ENCODE measurements around the gene STARD6. TPM values are rescaled to one million over a fixed set of nuclear protein-coding genes. Genes with fewer than 3 reads are reported as not detected.
A peak's percentile ranks its signal among the peaks of the same experiment; 100 is the strongest.
"Not testable (repeated sequence)": the region's sequence is repeated elsewhere in the genome, so short reads cannot be mapped to it uniquely, and the experiment has no call there.

Gene STARD6
- total RNA-seq, 1 donor from 2014 or later, result 0.65 TPM

DNA sequence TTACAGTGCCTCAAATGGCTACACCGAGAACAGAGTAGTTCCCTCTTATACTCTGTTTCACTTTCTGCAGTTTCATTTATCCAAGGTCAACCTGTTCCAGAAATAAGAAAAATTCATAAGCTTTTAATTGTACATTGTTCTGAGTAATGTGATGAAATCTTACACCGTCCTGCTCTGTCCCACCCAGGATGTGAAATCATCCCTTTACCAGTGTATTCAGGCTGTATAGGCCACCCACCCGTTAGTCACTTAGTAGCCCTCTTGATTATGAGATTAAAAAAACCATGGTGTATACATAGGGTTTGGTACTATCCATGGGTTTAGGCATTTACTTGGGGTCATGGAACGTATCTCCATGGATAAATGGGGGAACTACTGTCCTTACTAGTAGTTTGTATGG is 29.8 kb downstream of the STARD6 start:
- no peaks in the 10 kb centered on the region for H3K9me3 Mint-ChIP-seq
- no peaks in the 10 kb centered on the region for H3K36me3 Mint-ChIP-seq (ENCODE audit: low read depth)
- no peak for DNase-seq (ENCODE audit: low spot score)
- intact Hi-C loops (cut with micrococcal nuclease), result no loop called here
- H3K4me3 Mint-ChIP-seq, result no peak overlapping the region
- H3K4me1 Mint-ChIP-seq (ENCODE audit: low read depth), result no peaks in the 10 kb centered on the region
- H3K27ac Mint-ChIP-seq, result no peak overlapping the region
- peaks cover 6% of the 10 kb centered on the region for H3K27me3 Mint-ChIP-seq (ENCODE audit: insufficient read depth)

DNA sequence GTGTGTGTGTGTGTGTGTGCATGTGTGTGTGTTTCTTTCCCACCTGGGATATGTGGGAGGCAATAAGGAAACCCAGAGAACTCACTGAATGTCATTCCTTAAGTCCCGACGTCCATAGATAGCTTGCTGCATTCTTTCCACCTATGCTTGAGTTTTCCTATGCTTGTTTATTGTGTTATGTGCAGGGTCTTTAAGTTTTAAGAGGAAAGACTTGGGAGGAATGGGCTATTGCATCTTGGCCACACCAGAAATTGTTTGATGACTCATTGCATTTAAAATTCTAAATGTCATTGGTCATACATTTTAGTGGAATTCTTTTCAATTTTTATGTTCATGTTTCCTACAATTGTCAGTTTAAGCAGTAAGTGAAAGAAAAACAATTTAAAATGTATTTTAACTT is 33.7 kb downstream of the STARD6 start:
- Mint-ChIP-seq H3K36me3 (ENCODE audit: low read depth) (no peaks in the 10 kb centered on the region), H3K27ac (no peak overlapping the region), H3K4me1 (ENCODE audit: low read depth) (no peaks in the 10 kb centered on the region), H3K9me3 (no peaks in the 10 kb centered on the region), H3K4me3 (no peak overlapping the region), H3K27me3 (ENCODE audit: insufficient read depth) (peaks cover 4% of the 10 kb centered on the region)
- intact Hi-C loops (cut with micrococcal nuclease), result no loop called here
- no peak for DNase-seq (ENCODE audit: low spot score)

GRCh38 chr18:54323561-54323960 is 34.1 kb downstream of the STARD6 start:
- H3K36me3 Mint-ChIP-seq (ENCODE audit: low read depth), result no peaks in the 10 kb centered on the region
- H3K27me3 Mint-ChIP-seq (ENCODE audit: insufficient read depth), result peaks cover 4% of the 10 kb centered on the region
- no peak overlapping the region for H3K27ac Mint-ChIP-seq
- H3K9me3 Mint-ChIP-seq, result no peaks in the 10 kb centered on the region
- DNase-seq (ENCODE audit: low spot score), result no peak
- intact Hi-C loops (cut with micrococcal nuclease), result no loop called here
- H3K4me1 Mint-ChIP-seq (ENCODE audit: low read depth), result no peaks in the 10 kb centered on the region
- H3K4me3 Mint-ChIP-seq, result no peak overlapping the region

GRCh38 chr18:54316071-54316820 is 41.4 kb downstream of the STARD6 start:
- intact Hi-C loops (cut with micrococcal nuclease), result no loop called here
- Mint-ChIP-seq H3K36me3 (ENCODE audit: low read depth) (no peaks in the 10 kb centered on the region), H3K27ac (no peak overlapping the region)

GRCh38 chr18:54309564-54309963 is 48.1 kb downstream of the STARD6 start:
- H3K4me1 Mint-ChIP-seq (ENCODE audit: low read depth); H3K36me3 Mint-ChIP-seq (ENCODE audit: low read depth); H3K4me3 Mint-ChIP-seq; DNase-seq (ENCODE audit: low spot score); intact Hi-C loops (cut with micrococcal nuclease); H3K27ac Mint-ChIP-seq; H3K9me3 Mint-ChIP-seq: not testable (repeated sequence)
- H3K27me3 Mint-ChIP-seq (ENCODE audit: insufficient read depth), result peaks cover 14% of the 10 kb centered on the region

More at GRCh38 chr18:54316071-54316820, 41.4 kb downstream of the STARD6 start:
- H3K9me3 Mint-ChIP-seq, result no peaks in the 10 kb centered on the region
- H3K4me3 Mint-ChIP-seq, result no peak overlapping the region
- H3K27me3 Mint-ChIP-seq (ENCODE audit: insufficient read depth), result peaks cover 25% of the 10 kb centered on the region
- no peak for DNase-seq (ENCODE audit: low spot score)
- H3K4me1 Mint-ChIP-seq (ENCODE audit: low read depth), result no peaks in the 10 kb centered on the region

DNA sequence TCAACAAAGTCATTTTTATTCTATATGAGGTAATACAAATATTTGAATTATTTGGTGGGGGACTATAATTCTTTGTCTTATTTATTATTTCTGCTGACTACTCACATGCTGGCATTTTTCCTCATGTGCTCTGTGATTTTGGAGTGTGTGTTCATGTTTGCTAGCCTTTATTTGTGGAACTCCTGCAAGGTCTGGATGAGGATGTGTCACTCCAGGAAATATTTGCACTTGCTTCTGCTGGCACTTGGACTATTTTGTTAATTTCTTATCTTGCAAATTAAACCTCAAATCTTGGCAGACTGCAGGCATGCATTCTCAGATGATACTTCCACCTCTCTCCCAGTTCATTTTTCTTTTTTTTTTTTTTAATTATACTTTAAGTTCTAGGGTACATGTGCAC is 54.2 kb downstream of the STARD6 start:
- Mint-ChIP-seq H3K4me1 (ENCODE audit: low read depth) (no peaks in the 10 kb centered on the region), H3K9me3 (peaks cover 11% of the 10 kb centered on the region), H3K4me3 (no peak overlapping the region), H3K27ac (no peak overlapping the region), H3K36me3 (ENCODE audit: low read depth) (no peaks in the 10 kb centered on the region), H3K27me3 (ENCODE audit: insufficient read depth) (peaks cover 1% of the 10 kb centered on the region)
- no peak for DNase-seq (ENCODE audit: low spot score)
- intact Hi-C loops (cut with micrococcal nuclease), result no loop called here

DNA sequence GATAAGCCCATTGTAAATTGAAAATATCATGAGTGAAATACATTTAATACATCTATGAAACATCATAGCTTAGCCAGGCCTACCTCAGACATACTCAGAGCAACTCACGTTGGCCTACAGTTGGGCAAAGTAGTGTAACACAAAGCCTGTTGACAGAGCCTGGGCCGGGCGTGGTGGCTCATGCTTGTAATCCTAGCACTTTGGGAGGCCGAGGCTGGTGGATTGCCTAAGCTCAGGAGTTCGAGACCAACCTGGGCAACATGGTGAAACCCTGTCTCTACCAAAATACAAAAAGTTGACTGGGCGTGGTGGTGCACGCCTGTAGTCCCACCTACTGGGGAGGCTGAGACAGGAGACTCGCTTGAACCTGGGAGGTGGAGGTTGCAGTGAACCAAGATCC is 58.7 kb downstream of the STARD6 start:
- H3K27ac Mint-ChIP-seq; H3K4me1 Mint-ChIP-seq (ENCODE audit: low read depth); H3K27me3 Mint-ChIP-seq (ENCODE audit: insufficient read depth); intact Hi-C loops (cut with micrococcal nuclease); DNase-seq (ENCODE audit: low spot score); H3K36me3 Mint-ChIP-seq (ENCODE audit: low read depth); H3K9me3 Mint-ChIP-seq; H3K4me3 Mint-ChIP-seq: not testable (repeated sequence)

DNA sequence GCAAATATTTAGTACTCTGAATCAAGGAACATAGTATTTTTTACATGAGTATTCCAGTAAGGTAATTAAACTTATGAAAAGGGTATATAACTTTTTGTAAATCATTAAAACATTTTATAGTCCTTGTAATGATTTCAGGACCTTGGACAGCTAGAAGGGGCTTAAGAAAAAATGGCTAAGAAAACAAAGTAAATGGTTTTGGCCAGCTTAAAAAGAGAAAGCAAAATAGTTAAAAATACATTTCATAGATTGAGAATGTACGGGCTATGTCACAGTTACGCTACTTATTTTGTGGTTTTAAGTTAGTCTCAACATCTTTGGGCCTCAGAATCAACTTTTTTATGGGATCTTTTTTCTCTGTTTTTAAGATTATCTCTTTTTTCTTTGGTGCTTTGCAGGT is 61.6 kb downstream of the STARD6 start:
- Mint-ChIP-seq H3K9me3 (peaks cover 9% of the 10 kb centered on the region), H3K27ac (no peak overlapping the region), H3K36me3 (ENCODE audit: low read depth) (peaks cover 17% of the 10 kb centered on the region)

DNA sequence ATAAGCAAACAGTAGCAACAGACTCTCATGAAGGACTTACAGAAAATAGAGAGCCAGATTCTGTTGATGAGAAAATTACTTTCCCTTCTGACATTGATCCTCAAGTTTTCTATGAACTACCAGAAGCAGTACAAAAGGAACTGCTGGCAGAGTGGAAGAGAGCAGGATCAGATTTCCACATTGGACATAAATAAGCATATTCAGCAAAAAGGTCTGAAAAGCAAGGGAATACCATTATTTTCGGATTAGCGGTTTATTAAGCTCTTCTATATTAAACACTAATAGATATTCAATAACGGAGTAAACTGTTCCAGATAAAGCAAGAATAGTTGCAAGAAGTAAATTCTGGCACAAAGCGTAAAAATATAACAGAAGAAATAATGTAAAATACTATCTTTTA is 63.4 kb downstream of the STARD6 start:
- H3K9me3 Mint-ChIP-seq, result peaks cover 9% of the 10 kb centered on the region
- peaks cover 30% of the 10 kb centered on the region for H3K36me3 Mint-ChIP-seq (ENCODE audit: low read depth)
- no peak for DNase-seq (ENCODE audit: low spot score)
- intact Hi-C loops (cut with micrococcal nuclease), result no loop called here
- no peak overlapping the region for H3K27ac Mint-ChIP-seq
- no peak overlapping the region for H3K4me3 Mint-ChIP-seq
- H3K27me3 Mint-ChIP-seq (ENCODE audit: insufficient read depth), result no peaks in the 10 kb centered on the region
- H3K4me1 Mint-ChIP-seq (ENCODE audit: low read depth), result no peaks in the 10 kb centered on the region

More for the DNA sequence above, 61.6 kb downstream of the STARD6 start:
- no peak for DNase-seq (ENCODE audit: low spot score)
- H3K27me3 Mint-ChIP-seq (ENCODE audit: insufficient read depth), result no peaks in the 10 kb centered on the region
- intact Hi-C loops (cut with micrococcal nuclease), result no loop called here
- no peak overlapping the region for H3K4me3 Mint-ChIP-seq
- H3K4me1 Mint-ChIP-seq (ENCODE audit: low read depth), result no peaks in the 10 kb centered on the region

GRCh38 chr18:54284981-54285785 is 72.5 kb downstream of the STARD6 start:
- Mint-ChIP-seq H3K27me3 (ENCODE audit: insufficient read depth) (no peaks in the 10 kb centered on the region), H3K4me1 (ENCODE audit: low read depth) (peaks cover 39% of the 10 kb centered on the region), H3K27ac (peak overlapping the region; percentile 73), H3K9me3 (peaks cover 15% of the 10 kb centered on the region), H3K4me3 (peak overlapping the region; percentile 32), H3K36me3 (ENCODE audit: low read depth) (peaks cover 46% of the 10 kb centered on the region)
- intact Hi-C loops (cut with micrococcal nuclease), result loop anchor here (1.0 to 5.0 kb wide), 11 partner anchors 16 to 427 kb away; partner anchors contain the start of genes C18orf54, MBD2, POLI and STARD6
- peak; percentile 59 for DNase-seq (ENCODE audit: low spot score)

GRCh38 chr18:54284535-54284934 is 73.1 kb downstream of the STARD6 start:
- Mint-ChIP-seq H3K27me3 (ENCODE audit: insufficient read depth) (no peaks in the 10 kb centered on the region), H3K4me1 (ENCODE audit: low read depth) (peaks cover 43% of the 10 kb centered on the region), H3K4me3 (peak overlapping the region; percentile 32), H3K27ac (peak overlapping the region; percentile 73), H3K36me3 (ENCODE audit: low read depth) (peaks cover 44% of the 10 kb centered on the region), H3K9me3 (peaks cover 10% of the 10 kb centered on the region)
- DNase-seq (ENCODE audit: low spot score), result no peak
- intact Hi-C loops (cut with micrococcal nuclease), result loop anchor here (2.0 kb wide), 1 partner anchor 108 kb away; no protein-coding TSS in a partner anchor

DNA sequence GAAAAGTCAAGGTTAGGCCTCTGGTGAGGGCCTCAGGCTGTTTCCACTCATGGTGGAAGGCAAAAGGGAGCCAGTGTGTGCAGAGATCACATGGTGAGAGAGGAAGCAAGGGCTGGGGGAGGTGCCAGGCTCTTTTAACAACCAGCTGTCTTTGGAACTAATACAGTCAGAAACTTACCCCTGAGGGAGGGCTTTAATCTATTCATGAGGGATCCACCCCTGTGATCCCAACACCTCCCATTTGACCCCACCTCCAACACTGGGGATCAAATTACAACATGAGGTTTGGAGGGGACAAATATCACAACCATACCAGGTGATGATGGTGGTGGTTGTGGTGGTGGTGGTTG is 77.5 kb downstream of the STARD6 start:
- H3K36me3 Mint-ChIP-seq (ENCODE audit: low read depth), result peaks cover 35% of the 10 kb centered on the region
- no peak overlapping the region for H3K4me3 Mint-ChIP-seq
- H3K4me1 Mint-ChIP-seq (ENCODE audit: low read depth), result peaks cover 42% of the 10 kb centered on the region
- DNase-seq (ENCODE audit: low spot score), result no peak
- no peaks in the 10 kb centered on the region for H3K9me3 Mint-ChIP-seq
- no peak overlapping the region for H3K27ac Mint-ChIP-seq
- intact Hi-C loops (cut with micrococcal nuclease), result no loop called here
- H3K27me3 Mint-ChIP-seq (ENCODE audit: insufficient read depth), result no peaks in the 10 kb centered on the region

- H3K9me3 Mint-ChIP-seq, result no peaks in the 10 kb centered on the region
- H3K27ac Mint-ChIP-seq, result no peak overlapping the region
- no peak overlapping the region for H3K4me3 Mint-ChIP-seq
- no peak for DNase-seq (ENCODE audit: low spot score)
- H3K4me1 Mint-ChIP-seq (ENCODE audit: low read depth), result peaks cover 36% of the 10 kb centered on the region
- no peaks in the 10 kb centered on the region for H3K27me3 Mint-ChIP-seq (ENCODE audit: insufficient read depth)
- intact Hi-C loops (cut with micrococcal nuclease), result no loop called here
- H3K36me3 Mint-ChIP-seq (ENCODE audit: low read depth), result peaks cover 40% of the 10 kb centered on the region
Observed at GRCh38 chr18:54279477-54280219, 78.0 kb downstream of the STARD6 start.

All from activated T-helper 1 cell treated with anti-CD3 and anti-CD28 coated beads, Interleukin-12 subunit alpha, Interleukin-12 subunit beta, Interleukin-2, Interleukin-4 antibody, amounts not matched to agents 30 ng/mL and 10 ng/mL and 1 ng/mL, durations not matched to agents 14 hours and 24 hours and 36 hours (primary cell).